Activated CD4-positive, CD25-positive, alpha-beta regulatory T cell treated with anti-CD3 and anti-CD28 coated beads, Interleukin-2, amount 50 U/mL, for 24 hours (primary cell): ENCODE data around the gene MRPS34.
"Not testable (repeated sequence)": the region's sequence is repeated elsewhere in the genome, so short reads cannot be mapped to it uniquely, and the experiment has no call there.

Experiments used
- ATAC-seq, 2 donors: fragments of 150-1000 bp; cut with Tn5 transposase; one replicate each; pipeline ENCODE4 v1.10.0; 2021; ENCODE audit warnings: mild to moderate bottlenecking in 1 of 2, moderate library complexity in 1 of 2

Gene MRPS34

GRCh38 chr16:1749152-1750117 lies 23.5 kb downstream of the MRPS34 start:
- ATAC-seq = no peak

DNA sequence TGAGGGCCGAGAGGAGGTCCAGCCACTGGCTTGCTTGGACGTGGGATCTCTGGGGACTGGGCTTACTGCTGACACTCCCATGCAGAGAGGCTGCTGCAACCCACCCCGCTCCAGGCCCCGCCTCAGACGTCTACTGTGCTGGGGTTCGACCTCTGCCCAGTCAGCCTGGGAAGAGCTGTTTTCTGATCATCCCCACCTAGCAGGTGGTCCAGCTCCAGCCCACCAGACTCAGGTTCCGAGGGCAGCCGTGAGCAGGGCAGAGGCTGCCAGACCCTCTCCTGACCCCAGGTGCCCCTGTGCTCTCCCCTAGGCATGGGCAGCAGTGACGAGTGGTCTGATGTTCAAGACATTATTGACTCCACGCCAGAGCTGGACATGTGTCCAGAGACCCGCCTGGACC lies 25.0 kb downstream of the MRPS34 start:
- no peak for ATAC-seq

DNA sequence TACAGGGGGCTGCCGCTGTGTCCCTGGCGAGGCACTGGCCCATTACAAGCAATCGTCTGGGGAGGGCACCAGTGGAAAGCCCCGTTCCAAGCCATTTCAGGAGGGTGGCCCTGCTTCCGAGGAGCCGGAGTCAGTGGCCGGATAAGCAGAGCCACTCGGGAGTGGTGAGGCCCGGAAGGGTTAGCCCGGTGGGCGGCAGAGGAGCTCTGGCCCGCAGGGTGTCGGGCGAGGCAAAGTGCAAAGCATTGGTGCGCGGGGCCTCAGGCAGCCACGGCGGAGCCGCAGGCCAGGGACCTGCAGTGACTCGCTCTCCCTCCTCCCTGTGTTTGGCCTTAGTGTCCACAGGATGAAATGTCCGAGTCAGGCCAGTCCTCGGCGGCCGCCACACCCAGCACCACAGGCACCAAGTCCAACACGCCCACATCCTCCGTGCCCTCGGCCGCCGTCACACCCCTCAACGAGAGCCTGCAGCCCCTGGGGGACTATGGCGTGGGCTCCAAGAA lies 26.2 kb downstream of the MRPS34 start:
- ATAC-seq = no peak

DNA sequence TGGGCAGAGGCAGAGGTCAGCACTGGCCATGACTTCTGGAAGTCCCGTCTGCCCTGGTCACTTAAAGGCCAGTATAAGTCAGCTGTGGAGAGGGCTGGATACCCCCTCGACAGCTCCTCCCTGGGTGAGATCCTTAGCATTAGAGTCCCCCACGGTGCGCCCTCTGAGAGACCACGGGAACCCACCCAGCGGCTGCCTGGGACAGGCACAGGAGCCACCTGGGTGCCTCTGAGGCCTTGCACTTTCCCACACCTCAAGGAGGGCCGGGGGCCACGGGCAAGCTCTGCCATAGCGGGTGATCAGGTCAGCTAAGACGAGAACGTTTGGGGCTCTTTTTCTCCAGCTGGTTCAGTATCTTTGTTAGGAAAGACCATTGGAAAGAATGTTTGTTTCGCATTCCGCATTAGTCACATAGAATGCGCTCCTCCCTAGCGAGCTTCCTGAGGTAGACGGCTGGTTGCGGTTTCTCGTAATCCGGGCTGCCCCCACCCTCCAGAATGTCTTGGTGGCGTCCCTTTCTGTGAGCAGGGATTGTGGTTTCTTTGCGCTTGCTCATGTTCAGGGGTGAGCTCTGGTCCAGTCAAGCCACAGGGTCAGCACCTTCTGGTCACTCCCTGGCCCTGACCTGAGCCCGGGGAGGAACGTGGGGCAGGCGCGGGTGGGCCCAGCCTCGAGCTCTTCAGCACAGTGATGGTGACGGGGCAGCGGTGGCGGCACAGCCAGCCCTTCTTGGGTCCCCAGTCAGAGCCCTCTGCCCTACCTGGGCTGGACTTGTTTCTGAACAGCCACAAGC lies 26.8 kb downstream of the MRPS34 start:
- no peak for ATAC-seq

- ATAC-seq = no peak
Observed at GRCh38 chr16:1745181-1745899, 27.6 kb downstream of the MRPS34 start.

DNA sequence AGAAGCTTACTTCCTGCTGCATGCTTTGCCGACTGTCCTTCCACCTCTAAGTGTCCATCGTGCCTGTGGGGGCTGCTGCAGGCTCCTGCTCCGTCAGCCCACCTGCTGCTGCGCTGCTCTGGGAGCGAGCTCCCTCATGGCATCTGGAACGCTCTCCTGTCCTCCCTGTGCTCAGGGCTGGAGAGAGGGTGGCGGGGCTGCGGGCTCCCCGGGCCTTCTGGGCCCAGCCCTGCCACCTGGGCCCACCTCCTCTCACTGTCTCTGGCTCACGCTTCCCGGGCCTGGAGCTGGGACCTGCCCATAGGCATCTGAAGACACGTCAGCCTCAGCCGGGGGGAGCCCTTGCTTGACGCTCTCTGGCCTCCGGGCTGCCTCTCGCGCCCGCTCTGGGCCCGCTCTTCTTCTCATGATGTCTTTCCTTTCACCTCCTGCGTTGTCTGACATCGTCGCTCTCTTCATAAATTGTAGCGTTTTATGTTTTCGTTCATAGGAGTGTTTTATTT lies 28.5 kb downstream of the MRPS34 start:
- ATAC-seq = no peak

- ATAC-seq = no peak
Observed at GRCh38 chr16:1743376-1744337, 29.3 kb downstream of the MRPS34 start.

GRCh38 chr16:1741553-1742165 lies 31.3 kb downstream of the MRPS34 start:
- ATAC-seq = no peak

- ATAC-seq = no peak
Observed at GRCh38 chr16:1740781-1741490, 32.0 kb downstream of the MRPS34 start.

DNA sequence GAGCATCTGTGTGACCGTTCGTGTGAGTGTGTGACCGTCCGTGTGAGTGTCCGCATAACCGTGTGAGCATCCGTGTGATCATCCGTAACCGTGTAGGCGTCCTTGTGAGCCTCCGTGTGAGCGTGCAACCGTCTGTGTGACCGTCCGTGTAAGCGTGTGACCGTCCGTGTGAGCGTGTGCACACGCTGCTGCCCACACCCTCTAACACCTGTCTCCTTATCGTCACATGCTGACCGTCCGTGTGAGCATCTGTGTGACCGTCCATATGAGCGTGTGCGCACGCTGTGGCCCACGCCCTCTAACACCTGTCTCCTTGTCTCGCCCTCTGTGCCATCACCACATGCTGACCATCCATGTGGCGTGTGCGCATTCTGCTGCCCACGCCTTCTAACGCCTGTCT lies 32.7 kb downstream of the MRPS34 start:
- no peak for ATAC-seq

DNA sequence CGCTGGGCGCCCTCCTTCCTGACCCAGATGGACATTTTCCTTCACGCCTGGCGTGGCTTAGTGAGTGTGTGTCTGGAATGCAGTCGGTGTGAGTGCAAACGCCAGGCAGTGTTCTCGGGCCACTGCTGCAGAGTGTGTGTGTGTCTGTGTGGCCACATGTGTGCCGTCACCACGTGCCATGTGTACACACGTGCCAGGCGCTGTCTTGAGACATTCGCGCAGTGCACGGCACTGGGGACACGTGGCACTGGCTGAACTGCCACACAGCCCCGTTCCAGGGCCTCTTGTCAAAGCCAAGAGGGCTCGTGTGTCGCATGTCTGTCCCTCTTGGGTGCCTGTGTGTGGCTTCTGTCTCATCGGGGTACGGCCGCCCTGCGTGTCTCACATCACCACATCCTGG lies 38.1 kb downstream of the MRPS34 start:
- no peak for ATAC-seq

- ATAC-seq = no peak
Observed at GRCh38 chr16:1734123-1734522, 38.8 kb downstream of the MRPS34 start.

- not testable (repeated sequence) for ATAC-seq
Observed at GRCh38 chr16:1732551-1732987, 40.4 kb downstream of the MRPS34 start.

DNA sequence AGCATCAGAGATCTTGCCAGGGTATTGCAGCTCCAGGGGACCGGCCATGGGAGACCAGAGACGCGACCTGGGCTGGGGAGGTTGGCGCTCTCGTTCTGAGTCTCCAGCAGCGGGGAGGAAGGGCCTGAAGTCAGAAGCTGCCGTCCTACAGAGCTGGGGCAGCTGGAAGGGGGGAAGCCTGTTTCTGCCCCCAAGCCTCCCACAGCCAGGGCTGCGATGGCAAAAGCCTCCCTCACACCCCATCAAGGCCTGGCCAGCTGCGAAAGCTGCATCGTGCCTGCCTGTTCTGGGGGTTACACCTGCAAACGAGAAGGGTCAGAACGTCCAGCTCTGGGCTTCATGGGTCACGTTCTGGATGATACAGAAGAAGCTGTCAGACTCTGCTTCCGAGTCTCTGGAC lies 40.9 kb downstream of the MRPS34 start:
- ATAC-seq = no peak

DNA sequence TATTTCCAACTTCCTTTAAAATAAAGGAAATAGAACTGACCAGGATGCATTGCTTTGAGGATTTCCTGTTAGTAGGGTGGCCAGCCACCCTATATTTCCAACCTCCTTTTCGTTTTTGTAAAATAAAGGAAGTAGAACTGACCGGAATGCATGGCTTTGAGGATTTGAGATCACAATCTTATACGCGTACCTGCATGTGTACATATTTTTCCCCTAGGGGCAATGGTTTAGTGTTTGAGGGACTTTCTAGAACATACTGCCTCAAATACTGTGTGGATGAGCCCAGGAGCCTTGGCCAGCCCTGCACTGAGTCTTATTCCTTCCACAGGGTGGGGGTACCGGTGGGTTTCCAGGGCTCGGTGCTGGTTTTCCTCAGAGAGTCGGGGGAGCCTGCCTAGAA lies 41.3 kb downstream of the MRPS34 start:
- no peak for ATAC-seq

GRCh38 chr16:1731073-1731472 lies 41.9 kb downstream of the MRPS34 start:
- ATAC-seq = no peak

DNA sequence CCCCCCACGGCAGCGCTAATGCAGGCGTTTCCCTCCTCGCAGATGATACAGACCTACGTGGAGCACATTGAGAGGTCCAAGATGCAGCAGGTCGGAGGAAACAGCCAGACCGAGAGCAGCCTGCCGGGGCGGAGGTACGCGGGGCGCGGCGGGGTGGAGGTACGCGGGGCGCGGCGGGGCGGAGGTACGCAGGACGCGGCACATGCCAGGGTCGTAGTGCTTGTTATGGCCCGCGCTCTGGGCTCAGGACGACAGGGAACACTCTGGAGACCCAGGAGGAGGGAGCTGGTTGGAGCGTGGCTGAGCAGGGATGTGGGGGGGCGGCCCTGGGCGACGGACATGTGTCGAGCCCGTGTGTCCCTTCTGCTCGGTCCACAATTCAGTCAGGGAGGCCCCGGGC lies 43.5 kb downstream of the MRPS34 start:
- no peak for ATAC-seq

- ATAC-seq = no peak
Observed at GRCh38 chr16:1729026-1729425, 43.9 kb downstream of the MRPS34 start.

GRCh38 chr16:1727651-1728624 lies 45.0 kb downstream of the MRPS34 start:
- ATAC-seq = no peak
